ENCODE results near the gene TBC1D3H.
"Not testable (repeated sequence)": the region's sequence is repeated elsewhere in the genome, so short reads cannot be mapped to it uniquely, and the experiment has no call there.

TBC1D3H gene

DNA sequence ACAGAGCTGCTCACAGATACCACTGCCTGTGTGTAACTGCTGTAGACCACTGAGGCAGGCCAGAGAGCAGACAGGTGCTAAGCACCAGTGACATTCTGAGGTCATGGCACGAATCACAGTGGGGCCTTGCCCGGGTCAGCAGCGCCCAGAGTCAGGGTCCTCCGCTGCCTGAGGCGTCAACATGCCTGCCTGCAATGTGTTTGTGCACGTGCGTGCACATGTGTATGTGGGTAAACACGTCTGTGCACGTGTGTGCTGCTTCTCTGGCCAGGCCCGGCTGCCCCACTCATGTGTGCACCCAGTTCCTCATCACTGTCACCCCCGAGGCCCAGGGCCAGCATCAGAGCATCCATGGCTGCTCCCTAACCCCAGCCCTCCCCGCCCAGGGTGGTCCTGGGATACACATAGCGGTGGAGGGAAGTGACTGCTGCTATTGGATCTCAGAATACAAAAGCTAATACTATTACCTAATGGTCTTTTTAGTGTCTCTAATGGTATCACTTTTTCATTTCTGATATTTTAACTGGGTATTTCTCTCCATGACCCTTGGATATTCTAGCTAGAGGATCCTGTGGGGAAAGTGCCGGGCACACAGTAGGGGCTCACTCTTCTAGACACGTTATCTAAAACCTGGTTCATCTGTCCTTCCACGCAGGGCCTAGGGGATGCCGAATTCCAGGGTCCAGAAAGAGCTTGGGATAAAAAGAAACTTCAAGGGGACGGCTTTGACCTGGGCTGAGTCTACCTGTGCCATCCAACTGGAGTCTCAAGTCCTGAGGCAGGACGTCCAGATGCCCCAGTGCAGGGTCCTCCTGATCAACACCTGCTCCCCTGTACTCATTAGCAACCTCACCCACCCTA is at the start of gene TBC1D3H:
TSS of gene TBC1D3H (minus strand) at position 51 of the 861 bp plus-strand sequence. CDS start 1,540 bp downstream, outside the sequence.
- DNase-seq, result not testable (repeated sequence)

- not testable (repeated sequence) for DNase-seq
Measured at GRCh38 chr17:36428891-36429290, 40.7 kb upstream of the TBC1D3H start.

- DNase-seq, result not testable (repeated sequence)
Measured at GRCh38 chr17:36415180-36415941, 27.1 kb upstream of the TBC1D3H start.

DNA sequence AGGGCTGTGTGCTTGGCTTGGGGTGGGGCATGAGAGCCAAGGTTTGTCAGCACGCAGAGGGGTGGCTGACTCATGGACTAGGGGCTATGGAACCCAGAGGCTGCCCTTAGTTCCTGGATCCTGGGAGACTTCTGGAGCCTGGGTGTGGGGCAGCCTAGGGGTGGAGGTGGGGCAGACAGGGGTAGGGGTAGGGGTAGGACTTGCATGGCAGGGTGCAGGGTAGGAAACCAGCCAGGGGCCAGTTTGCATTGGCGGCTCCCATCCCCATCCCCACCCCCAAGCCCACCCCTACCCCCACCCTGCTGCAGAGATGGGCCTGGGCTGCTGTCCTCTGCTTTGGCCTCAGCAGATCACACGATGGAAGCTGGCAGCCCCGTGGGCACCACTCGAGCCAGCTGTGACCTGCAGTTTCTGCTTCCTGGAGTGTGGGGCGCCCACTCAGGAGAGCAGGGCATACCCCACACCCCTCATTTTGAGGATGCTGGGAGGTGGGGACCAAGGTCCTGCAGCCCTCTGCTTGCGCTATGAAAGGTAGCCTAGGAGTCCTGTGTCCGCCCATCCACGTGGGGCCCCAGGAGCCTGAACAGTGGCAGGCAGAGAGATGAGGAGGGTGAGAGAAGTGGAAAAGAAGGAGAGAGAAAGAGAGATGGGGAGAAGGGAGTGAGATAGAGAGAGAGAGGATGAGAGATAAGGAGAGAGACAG is 2.9 kb upstream of the TBC1D3H start:
- not testable (repeated sequence) for DNase-seq

GRCh38 chr17:36375938-36376337 is 12.3 kb downstream of the TBC1D3H start:
- not testable (repeated sequence) for DNase-seq

- DNase-seq, result not testable (repeated sequence)
Measured at GRCh38 chr17:36362496-36362895, 25.7 kb downstream of the TBC1D3H start.

Measured in cerebellar nuclear complex (tissue), 1 donor.